HUES48 (cell line): ENCODE measurements around the gene OR6C68.
"Not testable (repeated sequence)": the region's sequence is repeated elsewhere in the genome, so short reads cannot be mapped to it uniquely, and the experiment has no call there.

Experiments used
- H3K27ac ChIP-seq: one replicate; pipeline ENCODE4 v1.7.0; 2013; ENCODE audit warnings: low read depth, low read length, inconsistent platforms
- H3K27me3 ChIP-seq: 2 replicates; pipeline ENCODE4 v1.6.1; 2013; ENCODE audit warnings: mild to moderate bottlenecking, low read length; ENCODE audit not compliant: control insufficient read depth, insufficient read depth
- H3K36me3 ChIP-seq: 2 replicates; pipeline ENCODE4 v1.6.1; 2013; ENCODE audit warnings: low read length; ENCODE audit not compliant: control insufficient read depth, insufficient read depth
- H3K4me1 ChIP-seq: 2 replicates; pipeline ENCODE4 v1.6.1; 2013; ENCODE audit warnings: mild to moderate bottlenecking, low read length; ENCODE audit not compliant: control insufficient read depth, insufficient read depth
- H3K4me3 ChIP-seq: 2 replicates; pipeline ENCODE4 v1.5.1; 2013; ENCODE audit warnings: mild to moderate bottlenecking, low read depth, low read length
- H3K9ac ChIP-seq: 2 replicates; pipeline ENCODE4 v1.6.1; 2013; ENCODE audit warnings: mild to moderate bottlenecking, low read depth, low read length, moderate library complexity
- H3K9me3 ChIP-seq: 2 replicates; pipeline ENCODE4 v1.6.1; 2013; ENCODE audit warnings: low read length; ENCODE audit not compliant: control insufficient read depth, insufficient read depth

OR6C68 gene

GRCh38 chr12:55492078-55492477, at the start of gene OR6C68:
OR6C68 (plus strand) TSS chr12:55492378; CDS start chr12:55492378, 0 bp downstream.
- Histone ChIP-seq H3K36me3 (no peaks in the 10 kb centered on the region), H3K27me3 (no peaks in the 10 kb centered on the region), H3K9ac (no peak within 1 kb of the TSS), H3K4me1 (no peaks in the 10 kb centered on the region), H3K4me3 (no peak within 1 kb of the TSS), H3K9me3 (no peaks in the 10 kb centered on the region), H3K27ac (no peak within 1 kb of the TSS)

DNA sequence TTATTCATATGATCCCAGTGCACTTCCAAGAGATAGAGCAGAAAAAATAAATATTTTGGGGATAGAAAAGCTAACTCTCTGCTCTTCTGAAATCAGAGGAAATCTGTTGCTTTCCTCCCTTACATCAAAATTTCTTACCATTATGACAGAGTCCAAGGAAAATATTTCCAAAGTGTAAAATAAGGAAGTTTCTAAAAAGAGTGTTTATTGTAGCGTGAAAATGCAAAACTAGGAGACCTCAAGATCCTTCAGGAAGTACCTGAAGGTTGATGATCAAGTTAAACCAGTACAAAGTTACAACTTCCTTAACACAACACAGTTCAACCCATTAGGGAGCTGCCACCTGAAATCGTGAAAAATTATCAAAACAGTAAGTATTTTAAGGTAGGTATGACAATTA, 48.4 kb upstream of the OR6C68 start, which contains the start of gene OR6C2:
OR6C2 (plus strand) TSS at position 301 of the 400 bp plus-strand sequence. CDS start 8,138 bp downstream, outside the sequence.
- Histone ChIP-seq H3K4me3 (no peak within 1 kb of the TSS), H3K4me1 (no peaks in the 10 kb centered on the region), H3K36me3 (no peaks in the 10 kb centered on the region), H3K9me3 (peaks cover 13% of the 10 kb centered on the region; the same call in 1 of the 2 replicates), H3K9ac (no peak within 1 kb of the TSS), H3K27ac (no peak within 1 kb of the TSS), H3K27me3 (no peaks in the 10 kb centered on the region)

GRCh38 chr12:55445357-55445756, 46.8 kb upstream of the OR6C68 start:
- H3K36me3 ChIP-seq = no peaks in the 10 kb centered on the region
- H3K4me3 ChIP-seq = no peak overlapping the region
- no peaks in the 10 kb centered on the region for H3K27me3 ChIP-seq
- H3K9me3 ChIP-seq = peaks cover 11% of the 10 kb centered on the region; the same call in 1 of the 2 replicates
- no peak overlapping the region for H3K9ac ChIP-seq
- H3K4me1 ChIP-seq = no peaks in the 10 kb centered on the region
- no peak overlapping the region for H3K27ac ChIP-seq

GRCh38 chr12:55446326-55446725, 45.9 kb upstream of the OR6C68 start:
- no peaks in the 10 kb centered on the region for H3K36me3 ChIP-seq
- no peak overlapping the region for H3K4me3 ChIP-seq
- H3K9ac ChIP-seq = no peak overlapping the region
- H3K27me3 ChIP-seq = no peaks in the 10 kb centered on the region
- 0 out of 2 replicates have a peak, but pooled peaks cover 4% of the 10 kb centered on the region for H3K9me3 ChIP-seq
- no peaks in the 10 kb centered on the region for H3K4me1 ChIP-seq
- H3K27ac ChIP-seq = no peak overlapping the region

DNA sequence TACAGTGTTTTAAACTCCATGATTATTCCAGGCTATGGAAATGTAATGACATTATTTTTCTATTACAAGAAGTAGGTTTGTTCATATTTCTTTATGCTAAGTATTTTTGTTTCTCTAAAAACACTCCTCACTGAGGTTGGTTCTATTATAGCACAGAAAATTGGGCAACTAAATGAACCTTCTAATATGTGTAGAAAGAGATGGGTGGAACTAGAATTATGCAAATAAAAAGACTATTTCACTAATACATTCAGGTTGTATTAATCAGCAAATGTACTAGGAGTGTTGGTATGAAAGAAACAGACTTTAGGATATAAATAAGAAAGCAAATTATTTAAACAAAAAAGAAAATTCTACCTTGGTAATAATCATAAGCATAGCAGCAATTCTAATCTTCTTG, 43.4 kb upstream of the OR6C68 start:
- no peaks in the 10 kb centered on the region for H3K4me1 ChIP-seq
- no peaks in the 10 kb centered on the region for H3K27me3 ChIP-seq
- H3K36me3 ChIP-seq = no peaks in the 10 kb centered on the region
- no peak overlapping the region for H3K27ac ChIP-seq
- no peaks in the 10 kb centered on the region for H3K9me3 ChIP-seq
- no peak overlapping the region for H3K4me3 ChIP-seq
- H3K9ac ChIP-seq = no peak overlapping the region

DNA sequence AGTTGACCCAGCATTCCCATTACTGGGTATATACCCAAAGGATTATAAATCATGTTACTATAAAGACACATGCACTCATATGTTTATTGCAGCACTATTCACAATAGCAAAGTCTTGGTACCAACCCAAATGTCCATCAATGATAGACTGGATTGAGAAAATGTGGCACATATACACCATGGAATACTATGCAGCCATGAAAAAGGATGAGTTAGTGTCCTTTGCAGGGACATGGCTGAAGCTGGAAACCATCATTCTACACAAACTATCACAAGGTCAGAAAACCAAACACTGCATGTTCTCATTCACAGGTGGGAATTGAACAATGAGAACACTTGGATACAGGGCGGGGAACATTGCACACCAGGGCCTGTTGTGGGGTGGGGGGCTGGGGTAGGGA, 27.3 kb upstream of the OR6C68 start:
- H3K9ac ChIP-seq, H3K27ac ChIP-seq, H3K36me3 ChIP-seq, H3K9me3 ChIP-seq, H3K4me3 ChIP-seq, H3K27me3 ChIP-seq, H3K4me1 ChIP-seq: not testable (repeated sequence)

- Histone ChIP-seq H3K4me1 (peaks cover 4% of the 10 kb centered on the region), H3K9ac (no peak overlapping the region), H3K27ac (no peak overlapping the region), H3K36me3 (no peaks in the 10 kb centered on the region), H3K9me3 (no peaks in the 10 kb centered on the region), H3K27me3 (no peaks in the 10 kb centered on the region), H3K4me3 (no peak overlapping the region)
These were observed 24.3 kb upstream of the OR6C68 start for GRCh38 chr12:55467836-55468235.

- H3K36me3 ChIP-seq = no peaks in the 10 kb centered on the region
- no peak overlapping the region for H3K9ac ChIP-seq
- no peak overlapping the region for H3K4me3 ChIP-seq
- H3K9me3 ChIP-seq = no peaks in the 10 kb centered on the region
- H3K4me1 ChIP-seq = peaks cover 4% of the 10 kb centered on the region
- no peak overlapping the region for H3K27ac ChIP-seq
- no peaks in the 10 kb centered on the region for H3K27me3 ChIP-seq
These were observed 22.9 kb upstream of the OR6C68 start for GRCh38 chr12:55469291-55469690.

DNA sequence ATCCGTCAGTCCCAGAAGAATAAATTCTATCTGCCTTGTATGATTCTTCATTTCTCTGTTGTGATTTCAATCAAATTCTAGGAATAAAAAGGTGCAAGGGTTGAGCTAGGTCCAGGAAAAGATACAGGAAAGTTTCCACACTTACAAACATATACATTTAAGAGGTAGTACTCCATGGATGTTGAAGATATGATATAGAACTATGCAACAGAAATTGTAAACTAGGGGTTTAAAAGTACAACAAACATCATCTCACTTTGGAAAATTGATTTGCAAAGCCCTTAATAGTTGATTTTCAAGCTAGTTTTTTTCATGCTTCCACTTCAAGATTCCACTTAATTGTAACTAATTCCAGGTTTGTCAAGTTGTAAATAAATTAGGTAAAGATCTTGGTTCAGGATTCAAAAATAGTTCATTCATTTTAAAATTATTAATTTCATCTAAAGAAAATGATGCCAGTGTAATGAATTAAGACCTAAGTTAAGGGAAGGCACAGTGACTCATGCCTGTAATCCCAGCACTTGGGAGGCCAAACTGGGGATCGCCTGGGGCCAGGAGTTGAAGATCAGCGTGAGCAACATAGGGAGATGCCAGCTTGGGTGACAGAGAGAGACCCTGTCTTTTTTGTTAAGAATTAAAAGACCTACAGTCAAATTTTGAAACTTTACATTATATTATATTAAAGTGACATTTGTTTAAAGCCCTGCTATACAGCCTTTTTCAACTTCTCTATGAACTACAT, 21.9 kb upstream of the OR6C68 start, which contains the start of gene OR6C70:
OR6C70 (minus strand) TSS at position 51 of the 742 bp plus-strand sequence; CDS start at position 51, 0 bp downstream.
- Histone ChIP-seq H3K4me1 (peaks cover 4% of the 10 kb centered on the region), H3K36me3 (no peaks in the 10 kb centered on the region), H3K27me3 (no peaks in the 10 kb centered on the region), H3K4me3 (no peak within 1 kb of the TSS), H3K9ac (no peak within 1 kb of the TSS), H3K9me3 (no peaks in the 10 kb centered on the region), H3K27ac (no peak within 1 kb of the TSS)

DNA sequence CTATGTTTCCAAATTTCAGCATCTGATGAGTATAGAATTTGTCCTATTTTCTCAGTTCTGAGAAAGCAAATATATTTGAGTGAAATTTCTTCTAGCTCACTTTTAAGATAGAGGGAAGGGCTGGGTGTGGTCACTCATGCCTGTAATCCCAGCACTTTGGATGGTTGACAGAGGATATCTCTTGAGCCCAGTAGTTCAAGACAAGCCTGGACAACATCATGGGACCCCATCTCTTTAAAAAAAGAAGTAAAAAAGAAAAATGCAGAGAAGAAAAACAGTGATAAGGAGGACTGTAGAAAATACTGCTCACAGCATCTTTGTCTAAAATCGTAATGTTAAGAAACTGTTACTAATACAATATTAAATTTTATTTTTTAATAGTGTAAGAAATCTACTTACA, 19.9 kb upstream of the OR6C68 start:
- H3K9ac ChIP-seq = no peak overlapping the region
- H3K27ac ChIP-seq = no peak overlapping the region
- H3K4me1 ChIP-seq = peaks cover 4% of the 10 kb centered on the region
- H3K27me3 ChIP-seq = no peaks in the 10 kb centered on the region
- no peak overlapping the region for H3K4me3 ChIP-seq
- H3K36me3 ChIP-seq = no peaks in the 10 kb centered on the region
- H3K9me3 ChIP-seq = no peaks in the 10 kb centered on the region

DNA sequence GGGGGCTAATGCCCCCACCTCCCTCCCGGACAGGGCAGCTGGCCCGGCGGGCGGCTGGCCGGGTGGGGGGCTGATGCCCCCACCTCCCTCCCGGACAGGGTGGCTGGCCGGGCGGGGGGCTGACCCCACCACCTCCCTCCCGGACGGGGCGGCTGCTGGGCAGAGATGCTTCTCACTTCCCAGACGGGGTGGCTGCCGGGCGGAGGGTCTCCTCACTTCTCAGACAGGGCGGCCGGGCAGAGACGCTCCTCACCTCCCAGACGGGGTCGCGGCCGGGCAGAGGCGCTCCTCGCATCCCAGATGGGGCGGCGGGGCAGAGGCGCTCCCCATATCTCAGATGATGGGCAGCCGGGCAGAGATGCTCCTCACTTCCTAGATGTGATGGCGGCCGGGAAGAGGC, 13.0 kb upstream of the OR6C68 start:
- not testable (repeated sequence) for H3K4me1 ChIP-seq, H3K27me3 ChIP-seq, H3K27ac ChIP-seq, H3K4me3 ChIP-seq, H3K9ac ChIP-seq, H3K9me3 ChIP-seq, H3K36me3 ChIP-seq
